Stimulated activated CD8-positive, alpha-beta memory T cell treated with anti-CD3 and anti-CD28 coated beads, Interleukin-15, amount 100 ng/mL, for 1 hour (primary cell): ENCODE results near the gene OSGIN1.
"Not testable (repeated sequence)": the region's sequence is repeated elsewhere in the genome, so short reads cannot be mapped to it uniquely, and the experiment has no call there.

Experiments used
- DNase-seq: peaks from one replicate; pipeline ENCODE4 v3.0.0-alpha.2; 2020; ENCODE audit warnings: low read depth

OSGIN1 gene

GRCh38 chr16:83941546-83941945, 11.5 kb upstream of the OSGIN1 start:
- DNase-seq, result not testable (repeated sequence)

DNA sequence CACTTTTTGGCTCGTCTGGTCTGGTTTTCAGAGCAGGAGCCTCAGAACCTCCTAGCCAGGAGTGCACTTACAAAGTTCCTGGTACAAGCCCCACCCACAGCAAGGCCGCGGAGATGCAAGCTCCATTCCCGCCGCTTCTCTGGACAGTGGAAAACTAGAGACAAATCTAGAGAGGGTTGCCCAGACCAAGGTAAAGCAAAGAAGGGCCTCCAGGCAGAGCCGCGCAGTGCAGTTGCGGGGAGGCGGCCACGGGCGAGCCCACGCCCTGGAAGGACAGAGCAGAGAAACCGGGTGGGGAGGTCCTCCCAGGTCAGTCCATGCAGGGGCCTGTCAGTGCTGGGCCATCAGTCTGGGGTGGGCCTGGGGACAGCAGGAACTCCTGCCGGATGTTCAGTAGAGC, 11.0 kb upstream of the OSGIN1 start:
- DNase-seq, result no peak

GRCh38 chr16:83942815-83943515, 10.1 kb upstream of the OSGIN1 start:
- DNase-seq, result no peak

- DNase-seq, result no peak
Measured at GRCh38 chr16:83943516-83944050, 9.5 kb upstream of the OSGIN1 start.

DNA sequence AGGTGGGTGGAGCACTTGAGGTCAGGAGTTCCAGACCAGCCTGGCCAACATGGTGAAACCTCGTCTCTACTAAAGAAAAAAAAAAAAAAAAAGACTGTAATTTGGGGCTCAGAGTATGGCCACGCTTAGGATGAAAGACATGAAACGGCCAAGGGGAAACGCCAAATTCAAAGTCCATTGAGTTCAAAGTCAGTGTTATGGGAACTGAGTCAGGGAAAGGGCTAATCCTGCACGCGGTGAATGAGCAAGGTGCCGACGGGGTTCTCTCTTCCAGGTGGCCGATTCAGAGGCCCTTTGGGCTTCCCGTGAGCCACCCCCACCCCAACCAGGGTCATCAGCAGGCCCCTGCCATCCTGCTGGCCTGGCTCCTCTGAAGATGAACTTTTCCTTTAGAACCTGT, 7.5 kb upstream of the OSGIN1 start:
- DNase-seq, result no peak

GRCh38 chr16:83946154-83946780, 6.8 kb upstream of the OSGIN1 start:
- DNase-seq, result no peak

- no peak for DNase-seq
Measured at GRCh38 chr16:83946781-83947566, 6.1 kb upstream of the OSGIN1 start.

GRCh38 chr16:83947642-83948234, 5.3 kb upstream of the OSGIN1 start:
- no peak for DNase-seq

GRCh38 chr16:83948914-83949723, 3.9 kb upstream of the OSGIN1 start:
- DNase-seq, result no peak

DNA sequence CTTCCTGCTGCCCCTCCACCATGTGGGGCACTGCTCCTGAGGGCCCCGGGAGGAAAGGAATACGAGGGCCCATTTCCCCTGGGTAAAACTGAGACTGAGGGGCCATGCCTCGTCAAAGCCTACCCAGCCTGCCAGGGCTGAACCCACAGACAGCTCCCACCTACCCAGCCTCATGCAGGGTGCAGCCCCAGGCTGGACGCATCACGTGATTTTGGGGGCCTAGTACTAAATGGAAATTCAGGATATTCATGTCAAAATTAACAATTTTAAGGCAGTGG, 3.4 kb upstream of the OSGIN1 start:
- DNase-seq, result no peak

- DNase-seq, result not testable (repeated sequence)
Measured at GRCh38 chr16:83950862-83951399, 2.1 kb upstream of the OSGIN1 start.

DNA sequence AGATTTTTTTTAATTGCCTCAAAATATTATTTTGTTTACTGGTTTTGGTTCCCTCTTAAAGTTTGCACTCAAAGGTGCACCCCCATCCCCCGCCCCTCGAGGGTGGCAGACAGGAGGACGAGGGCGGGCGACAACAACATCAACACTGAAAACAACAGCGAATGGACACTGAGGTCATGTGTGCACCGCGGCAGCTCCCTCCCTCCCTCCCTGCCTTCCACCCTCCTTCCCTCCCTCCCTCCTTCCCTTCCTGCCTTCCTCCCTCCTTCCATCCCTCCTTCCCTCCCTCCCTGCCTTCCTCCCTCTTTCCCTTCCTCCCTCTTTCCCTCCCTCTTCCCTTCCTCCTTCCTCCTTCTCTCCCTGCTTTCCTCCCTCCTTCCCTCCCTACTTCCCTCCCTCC, 1.5 kb upstream of the OSGIN1 start:
- DNase-seq, result no peak

DNA sequence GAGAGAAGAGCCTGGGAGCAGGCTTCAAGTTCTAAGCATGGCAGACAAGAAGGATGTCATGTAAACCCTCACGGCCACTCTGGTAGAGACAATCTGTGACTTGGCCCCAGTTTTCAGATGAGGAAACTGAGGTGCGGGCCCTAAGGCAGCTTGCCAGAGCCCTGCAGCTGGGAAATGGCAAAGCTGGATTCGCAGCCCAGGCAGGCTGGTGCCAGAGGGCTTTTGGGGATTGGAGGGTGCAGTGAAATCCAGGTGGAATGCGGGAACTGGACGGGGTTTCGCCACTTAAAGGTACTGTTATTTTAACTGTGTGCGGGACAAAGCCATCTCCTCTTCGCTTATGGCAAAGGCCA, 477 bp upstream of the OSGIN1 start:
- DNase-seq, result no peak

GRCh38 chr16:83953796-83954576, 946 bp downstream of the OSGIN1 start:
- DNase-seq, result no peak

DNA sequence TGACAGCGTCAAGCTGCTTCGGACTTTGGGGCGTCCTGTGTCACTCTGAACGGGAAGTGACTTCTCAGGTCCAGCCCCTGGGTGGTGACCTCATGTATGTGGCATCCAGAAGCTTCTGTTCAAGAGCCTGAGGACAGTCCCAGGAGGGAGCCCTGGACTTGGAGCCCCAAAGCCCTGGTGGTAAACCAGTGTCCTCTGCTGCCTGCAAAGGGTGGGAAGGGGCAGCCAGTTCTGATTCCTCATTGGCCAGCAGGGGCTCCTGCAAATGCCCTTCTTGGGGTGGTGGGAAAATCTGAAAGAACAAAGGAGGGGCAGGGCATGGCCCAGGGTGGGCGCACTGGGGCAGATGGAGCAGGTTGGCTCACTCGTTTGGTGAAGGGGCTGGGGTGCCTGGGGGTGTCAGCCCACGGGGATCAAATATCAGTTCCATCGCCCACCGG, 1.6 kb downstream of the OSGIN1 start:
- no peak for DNase-seq

DNA sequence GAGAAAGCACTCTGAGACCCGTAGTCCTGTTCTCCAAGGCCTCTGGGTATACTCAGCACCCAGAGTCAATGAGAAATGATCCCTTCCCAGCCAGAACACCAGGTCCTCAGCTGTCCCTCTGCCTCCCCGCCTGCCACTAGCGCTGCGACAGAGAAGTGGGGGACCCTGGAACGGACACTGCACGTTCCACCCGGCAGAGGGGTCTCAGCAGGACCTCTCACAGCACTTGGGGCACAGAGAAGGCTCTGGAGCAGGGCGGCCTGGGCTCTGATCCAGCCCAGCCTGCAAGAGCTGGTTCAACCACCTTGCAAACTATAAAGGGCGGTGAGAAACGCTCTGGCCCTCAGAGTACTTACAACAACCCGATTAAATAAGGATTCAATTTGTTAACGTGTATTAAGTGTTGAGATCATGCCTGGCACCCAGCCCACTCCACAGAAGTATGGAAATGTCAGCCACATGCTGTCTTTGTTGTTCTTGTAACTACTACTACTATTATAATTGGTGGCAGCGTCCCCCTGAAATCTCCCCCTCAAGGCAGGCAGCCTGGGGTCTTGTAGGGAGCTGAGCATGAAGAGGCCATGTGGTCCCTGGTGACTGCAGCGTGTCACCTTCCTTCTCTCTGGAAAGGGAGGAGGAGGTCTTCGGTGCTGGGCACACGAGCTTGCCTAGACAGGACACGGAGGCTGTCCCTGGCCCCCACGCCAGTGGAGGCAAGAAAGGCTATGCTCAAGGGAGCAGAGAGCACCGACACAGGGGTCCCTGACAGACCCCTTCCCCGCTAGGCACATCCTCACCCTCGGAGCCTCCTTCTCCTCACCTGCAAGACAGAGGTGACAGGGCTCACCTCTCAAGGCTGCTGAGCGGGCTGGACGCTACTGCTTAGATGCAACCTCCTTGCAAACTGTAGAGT, 2.4 kb downstream of the OSGIN1 start:
- no peak for DNase-seq

DNA sequence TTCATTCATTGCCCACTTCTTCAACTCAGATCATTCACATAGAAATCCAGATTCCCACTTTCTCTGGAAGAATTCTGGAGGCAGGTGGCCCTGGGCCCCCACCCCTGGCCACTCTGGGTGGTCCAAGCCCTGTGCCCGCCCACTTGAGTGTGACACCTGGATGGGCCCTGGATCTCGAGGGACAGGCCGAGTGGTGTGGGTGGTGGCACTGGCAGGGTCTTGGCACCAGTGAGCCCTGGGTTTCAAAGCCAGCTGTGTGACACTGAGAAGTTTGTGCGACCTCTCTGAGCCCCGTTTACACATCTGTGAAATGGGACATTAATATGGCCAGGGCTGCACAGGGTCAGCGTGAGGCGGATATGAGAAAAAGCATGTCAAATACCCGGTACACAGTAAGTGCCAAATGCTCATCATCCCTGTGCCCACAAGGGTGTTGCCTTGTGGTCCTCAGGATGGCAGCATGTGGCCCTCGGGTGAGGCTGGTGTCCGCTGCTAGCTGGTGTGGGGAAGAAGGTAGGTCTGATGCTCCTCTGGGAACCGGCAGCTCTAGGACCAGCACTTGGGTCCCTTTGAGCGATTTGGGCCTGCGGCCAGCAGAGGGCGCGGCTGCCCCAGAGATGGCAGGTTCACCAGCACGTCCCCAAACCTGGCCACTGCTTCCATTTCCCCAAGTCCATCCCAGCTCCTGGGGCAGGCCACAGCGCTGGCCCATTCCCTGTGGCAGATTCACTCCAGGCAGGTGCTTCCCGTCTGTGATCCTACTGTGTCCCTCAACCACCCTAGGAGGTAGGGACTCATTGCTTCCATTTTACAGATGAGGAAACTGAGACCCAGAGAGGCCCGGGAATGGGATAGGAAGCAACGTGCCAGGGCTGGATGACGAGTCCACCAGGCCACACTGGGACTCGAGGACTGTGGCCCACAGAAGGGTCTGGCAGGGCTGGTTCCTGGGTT, 3.6 kb downstream of the OSGIN1 start:
- peak; percentile 52 for DNase-seq

GRCh38 chr16:83957296-83957855, 4.3 kb downstream of the OSGIN1 start:
- no peak for DNase-seq
